ENCODE results near the gene MPZL3.
A peak's percentile ranks its signal among the peaks of the same experiment; 100 is the strongest.

MPZL3 gene

DNA sequence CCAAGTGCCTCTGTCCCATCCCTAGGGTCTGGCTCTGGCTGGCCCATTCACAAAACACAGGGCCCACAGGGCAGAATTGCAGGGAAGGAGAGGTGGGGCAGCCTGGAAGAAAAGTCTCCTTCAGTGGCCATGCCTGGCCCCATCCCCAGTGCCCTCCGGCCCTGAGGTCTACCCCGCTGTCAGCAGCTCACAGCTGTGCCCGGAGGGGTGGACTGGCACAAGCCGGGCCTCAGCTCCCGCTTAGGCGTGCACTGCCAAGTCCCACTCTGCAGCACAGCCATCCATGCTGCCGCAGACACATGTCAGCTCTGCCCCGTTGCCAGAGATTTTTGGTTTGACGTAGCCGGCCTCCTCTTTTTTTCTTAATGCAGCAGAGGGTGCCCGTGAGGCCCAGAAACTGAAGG is 71.9 kb downstream of the MPZL3 start:
- DNase-seq: peak; percentile 8 to 74

DNA sequence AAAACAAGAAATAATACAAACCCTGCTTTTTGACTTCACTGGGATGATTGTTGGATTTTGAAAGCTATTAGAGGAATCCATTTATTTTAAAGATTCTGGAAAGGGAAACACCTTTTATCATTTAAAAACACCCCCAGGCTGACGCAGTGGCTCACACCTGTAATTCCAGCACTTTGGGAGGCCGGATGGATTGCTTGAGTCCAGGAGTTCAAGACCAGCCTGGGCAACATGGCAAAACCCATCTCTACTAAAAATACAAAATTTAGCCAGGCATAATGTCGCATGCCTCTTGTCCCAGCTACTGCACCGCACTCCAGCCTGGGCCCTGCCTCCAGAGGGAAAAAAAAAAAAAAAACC is 75.4 kb downstream of the MPZL3 start:
- no peak for DNase-seq

Measured in NCI-H524 (cell line).